ENCODE data around the gene FXYD2. TPM values are rescaled to one million over a fixed set of nuclear protein-coding genes. Genes with fewer than 3 reads are reported as not detected.
A peak's percentile ranks its signal among the peaks of the same experiment; 100 is the strongest.

FXYD2 gene
- total and polyA plus RNA-seq, 2 of the 13 experiments (the other 11 are each of a cell fraction or from before 2014, with no cell fraction given) = 45.9 to 106 TPM

- CTCF ChIA-PET (ENCODE audit: low intra/inter-chr PET ratio, low total read pairs) = no interaction called here
- Histone ChIP-seq H3K79me2 (ENCODE audit: insufficient read depth, low read length) (no peaks in the 10 kb centered on the region), H3K9me3 (ENCODE audit: low read length) (no peaks in the 10 kb centered on the region), H3K4me1 (ENCODE audit: insufficient read depth, low read length) (peaks cover 49% of the 10 kb centered on the region), H3K9ac (ENCODE audit: insufficient read depth, low read depth, low read length) (no peak overlapping the region), H4K20me1 (ENCODE audit: insufficient read depth, low read length) (no peaks in the 10 kb centered on the region), H3K27ac (ENCODE audit: extremely low read length, insufficient read depth, low read length) (no peak overlapping the region), H3K4me3 (replicated peaks in 1 of 3; ENCODE audit: insufficient read depth in 1 of 3, low read depth in 2 of 3, low read length in 3 of 3) (no peak overlapping the region), H3K36me3 (replicated peaks in 1 of 2; ENCODE audit: control insufficient read depth in 1 of 2, insufficient read depth in 2 of 2, low read length in 2 of 2) (no peaks in the 10 kb centered on the region), H3K4me2 (ENCODE audit: low read depth, low read length) (no peak overlapping the region), H3K27me3 (ENCODE audit: control insufficient read depth in 1 of 2, insufficient read depth in 2 of 2, low read length in 2 of 2) (peaks cover 6 to 51% of the 10 kb centered on the region in 2 experiments; a peak in 4 of 5 replicates), H2AFZ (ENCODE audit: low read length) (no peak overlapping the region)
- ATAC-seq = no peak
- TF ChIP-seq KLF9 (CRISPR knock-in tag; IDR thresholded peaks at IDR 0.05; ENCODE audit: low read depth) (no peak), DPF2 (CRISPR knock-in tag; IDR thresholded peaks at IDR 0.05; ENCODE audit: borderline replicate concordance, low read depth) (no peak), NONO (IDR thresholded peaks at IDR 0.05) (no peak), NONO (CRISPR knock-in tag; conservative IDR thresholded peaks at IDR 0.05) (no peak)
- FAIRE-seq = no peak
- intact Hi-C loops (cut with micrococcal nuclease; ENCODE audit: unreplicated experiment) = no loop called here
- DNase-seq (ENCODE audit: low spot score) = no peak
- WGBS (ENCODE audit: low lambda C conversion rate) = 22% methylated on average over 6 of the region's 6 CpGs
- in situ Hi-C loops (cut with HindIII; ENCODE audit: extremely low pct_ligation_motif_present, low pct_unique_long_range_greater_than_20kb) = loop anchor here (10.0 kb wide), 1 partner anchor 221 kb away; no protein-coding TSS in a partner anchor
- no TSS peak for BruUV-seq (replicated peaks)
- POLR2A ChIA-PET = no interaction called here
Measured at GRCh38 chr11:117834068-117834810, 9.7 kb upstream of the FXYD2 start.

GRCh38 chr11:117833401-117833891 is 8.9 kb upstream of the FXYD2 start:
- Histone ChIP-seq H3K9ac (ENCODE audit: insufficient read depth, low read depth, low read length) (no peak overlapping the region), H3K4me1 (ENCODE audit: insufficient read depth, low read length) (peaks cover 57% of the 10 kb centered on the region), H3K27ac (ENCODE audit: extremely low read length, insufficient read depth, low read length) (no peak overlapping the region), H3K79me2 (ENCODE audit: insufficient read depth, low read length) (no peaks in the 10 kb centered on the region), H3K27me3 (ENCODE audit: control insufficient read depth in 1 of 2, insufficient read depth in 2 of 2, low read length in 2 of 2) (peaks cover 10 to 49% of the 10 kb centered on the region in 2 experiments; a peak in 4 of 5 replicates), H3K36me3 (replicated peaks in 1 of 2; ENCODE audit: control insufficient read depth in 1 of 2, insufficient read depth in 2 of 2, low read length in 2 of 2) (no peaks in the 10 kb centered on the region), H4K20me1 (ENCODE audit: insufficient read depth, low read length) (no peaks in the 10 kb centered on the region), H2AFZ (ENCODE audit: low read length) (no peak overlapping the region), H3K9me3 (ENCODE audit: low read length) (no peaks in the 10 kb centered on the region), H3K4me2 (ENCODE audit: low read depth, low read length) (no peak overlapping the region), H3K4me3 (replicated peaks in 1 of 3; ENCODE audit: insufficient read depth in 1 of 3, low read depth in 2 of 3, low read length in 3 of 3) (no peak overlapping the region)
- in situ Hi-C loops (cut with HindIII; ENCODE audit: extremely low pct_ligation_motif_present, low pct_unique_long_range_greater_than_20kb) = loop anchor here (10.0 kb wide), 1 partner anchor 221 kb away; no protein-coding TSS in a partner anchor
- intact Hi-C loops (cut with micrococcal nuclease; ENCODE audit: unreplicated experiment) = no loop called here
- DNase-seq (ENCODE audit: low spot score) (no peak), ATAC-seq (no peak), FAIRE-seq (no peak)
- ChIA-PET CTCF (ENCODE audit: low intra/inter-chr PET ratio, low total read pairs) (no interaction called here), POLR2A (interaction anchor here (1.0 kb wide), 1 partner anchor 9 kb away, joined by 3 read pairs; the partner anchor contains the start of gene FXYD2)
- WGBS (ENCODE audit: low lambda C conversion rate) = 10% methylated on average over 4 of the region's 7 CpGs
- no TSS peak for BruUV-seq (replicated peaks)
- TF ChIP-seq CEBPG (CRISPR knock-in tag; IDR thresholded peaks at IDR 0.05) (peak; percentile 17; the same call in 1 of the 2 replicates), ZBTB34 (CRISPR knock-in tag; IDR thresholded peaks at IDR 0.05) (no peak), ZFP41 (CRISPR knock-in tag; IDR thresholded peaks at IDR 0.05; ENCODE audit: borderline replicate concordance) (no peak), HOXA9 (CRISPR knock-in tag; IDR thresholded peaks at IDR 0.05; ENCODE audit: borderline replicate concordance) (peak; percentile 31; the same call in 1 of the 2 replicates), HNRNPL (IDR thresholded peaks at IDR 0.05; ENCODE audit: low read depth, low read length) (peak; percentile 87; the same call in 1 of the 2 replicates), NFYB (CRISPR knock-in tag; IDR thresholded peaks at IDR 0.05) (no peak), HOXA5 (CRISPR knock-in tag; IDR thresholded peaks at IDR 0.05) (0 out of 2 replicates have a peak, but pooled peaks have one; percentile 26), CEBPB (IDR thresholded peaks at IDR 0.05; ENCODE audit: borderline replicate concordance, low read depth, low read length) (peak; percentile 71; the same call in 1 of the 2 replicates)
- TF ChIP-seq, protein P1, sequence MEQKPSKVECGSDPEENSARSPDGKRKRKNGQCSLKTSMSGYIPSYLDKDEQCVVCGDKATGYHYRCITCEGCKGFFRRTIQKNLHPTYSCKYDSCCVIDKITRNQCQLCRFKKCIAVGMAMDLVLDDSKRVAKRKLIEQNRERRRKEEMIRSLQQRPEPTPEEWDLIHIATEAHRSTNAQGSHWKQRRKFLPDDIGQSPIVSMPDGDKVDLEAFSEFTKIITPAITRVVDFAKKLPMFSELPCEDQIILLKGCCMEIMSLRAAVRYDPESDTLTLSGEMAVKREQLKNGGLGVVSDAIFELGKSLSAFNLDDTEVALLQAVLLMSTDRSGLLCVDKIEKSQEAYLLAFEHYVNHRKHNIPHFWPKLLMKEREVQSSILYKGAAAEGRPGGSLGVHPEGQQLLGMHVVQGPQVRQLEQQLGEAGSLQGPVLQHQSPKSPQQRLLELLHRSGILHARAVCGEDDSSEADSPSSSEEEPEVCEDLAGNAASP (CRISPR knock-in tag; IDR thresholded peaks at IDR 0.05; ENCODE audit: borderline replicate concordance) = no peak
- TF ChIP-seq, protein P2, sequence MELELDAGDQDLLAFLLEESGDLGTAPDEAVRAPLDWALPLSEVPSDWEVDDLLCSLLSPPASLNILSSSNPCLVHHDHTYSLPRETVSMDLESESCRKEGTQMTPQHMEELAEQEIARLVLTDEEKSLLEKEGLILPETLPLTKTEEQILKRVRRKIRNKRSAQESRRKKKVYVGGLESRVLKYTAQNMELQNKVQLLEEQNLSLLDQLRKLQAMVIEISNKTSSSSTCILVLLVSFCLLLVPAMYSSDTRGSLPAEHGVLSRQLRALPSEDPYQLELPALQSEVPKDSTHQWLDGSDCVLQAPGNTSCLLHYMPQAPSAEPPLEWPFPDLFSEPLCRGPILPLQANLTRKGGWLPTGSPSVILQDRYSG (CRISPR knock-in tag; IDR thresholded peaks at IDR 0.05) = no peak

All from HepG2 (cell line).